Ovary (tissue), 9 donors: Measurements from ENCODE around the gene GNPTG. TPM values are rescaled to one million over a fixed set of nuclear protein-coding genes. Genes with fewer than 3 reads are reported as not detected.

Experiments
- DNase-seq, 5 donors: peaks; one replicate each; pipeline ENCODE4 v3.0.0-alpha.2; 2019 to 2020
- H3K27ac ChIP-seq, 2 donors: fragments of 200-600 bp; one replicate each; pipeline versions ENCODE4 v1.5.1 to v1.8.0; 2019 to 2022
- H3K27me3 ChIP-seq: fragments of 200-600 bp; one replicate; pipeline ENCODE4 v1.8.0; 2022
- H3K36me3 ChIP-seq: fragments of 200-600 bp; sonication (generic); one replicate; pipeline ENCODE4 v1.5.1; 2019
- H3K4me1 ChIP-seq: one replicate; pipeline ENCODE4 v1.8.1; 2013; ENCODE audit warnings: mild to moderate bottlenecking, moderate library complexity; ENCODE audit not compliant: insufficient read depth
- H3K4me3 ChIP-seq: fragments of 200-600 bp; sonication (generic); one replicate; pipeline ENCODE4 v1.5.1; 2017
- H3K9me3 ChIP-seq, 2 donors: fragments of 200-600 bp in 1 of 2; sonication (generic) in 1 of 2; one replicate each; pipeline versions ENCODE4 v1.5.1 to v1.8.1; 2013 to 2019; ENCODE audit warnings: mild to moderate bottlenecking in 1 of 2, moderate library complexity in 1 of 2
- CTCF ChIP-seq, 3 donors: fragments of 450-650 bp in 2 of 3; fragments of 200-600 bp in 1 of 3; IDR thresholded peaks; one replicate each; pipeline versions ENCODE4 v1.5.1 to v1.8.0; 2016 to 2022; ENCODE audit warnings: antibody characterized with exemption in 3 of 3, mild to moderate bottlenecking in 1 of 3
- EP300 ChIP-seq: sonication (generic); formaldehyde crosslinking; IDR thresholded peaks from one replicate; pipeline ENCODE4 v1.6.1; 2017; ENCODE audit warnings: antibody characterized with exemption
- POLR2A ChIP-seq: fragments of 450-650 bp; IDR thresholded peaks from one replicate; pipeline ENCODE4 v1.6.1; 2017; ENCODE audit warnings: antibody characterized with exemption, mild to moderate bottlenecking, moderate library complexity
- WGBS, 3 donors: extraction: QIAGEN DNeasy Blood & Tissue Kit in 1 of 3; methylation state at CpG; one replicate each; pipeline versions ENCODE4 v1.1.5 to v1.1.7; 2013 to 2017; 5-methylcytosine and 5-hydroxymethylcytosine counted together
- intact Hi-C, 4 donors: fragments of 100-400 bp; cut with DNase I; formaldehyde crosslinking; loops; one replicate each; pipeline versions ENCODE4 v1.11.0 to v1.15.1; 2022 to 2023
- polyA plus RNA-seq, 2 donors: library from polyadenylated mRNA; stranded (reverse); fragments of 200-250 nt in 1 of 2; fragments of 350-450 nt in 1 of 2; fragmentation: Illumina TruSeq in 1 of 2; extraction: RNeasy Lipid Tissue Mini Kit (QIAGEN cat#74804) in 1 of 2; gene quantifications; one replicate each; pipeline ENCODE4 v1.2.3, GENCODE V29; 2013 to 2014
- total RNA-seq, 7 donors: library from RNA; depleted of rRNA in 2 of 7; stranded (reverse); fragments of >200 nt in 2 of 7; fragmentation: NEBNext Ultra II Directional in 3 of 7; extraction: Animal tissue kit (Norgen Biotek cat#: 25700) in 3 of 7; gene quantifications; one replicate each; pipeline versions ENCODE4 v1.1.0 to v1.2.4, GENCODE V29; 2016 to 2023
- donor health status: DM: no; HTN: no; CAD: no; lungs with moderate emphysema.
- donor health status: DM: no; HTN: no; CAD: no.
- donor health status: Bipolar disorder and iron deficiency.
- donor health status: DM: yes; HTN: yes; CAD: no.
- donor health status: DM: no; HTN: no; CAD: no.
- donor health status: DM: yes; HTN: yes; CAD: no.

GNPTG gene
- total and polyA plus RNA-seq, 9 donors = 26.0 to 68.1 (median 55.4) TPM

- Histone ChIP-seq H3K4me1 (no peaks in the 10 kb centered on the region), H3K9me3 (no peaks in the 10 kb centered on the region), H3K27ac (no peak overlapping the region), H3K27me3 (no peaks in the 10 kb centered on the region), H3K36me3 (no peaks in the 10 kb centered on the region), H3K4me3 (no peak overlapping the region)
- DNase-seq = no peak
- intact Hi-C loops = no loop called here
- TF ChIP-seq CTCF (IDR thresholded peaks at IDR 0.05) (no peak), EP300 (no peak), POLR2A (no peak)
- WGBS, 3 donors = 76 to 83% (median 82%) methylated on average over 15 of the region's 15 CpGs
These were observed 26.5 kb upstream of the GNPTG start for GRCh38 chr16:1325261-1325660.

- H3K27ac ChIP-seq = no peak overlapping the region
These were observed 25.9 kb upstream of the GNPTG start for GRCh38 chr16:1325673-1326371.

GRCh38 chr16:1326391-1326790 is 25.3 kb upstream of the GNPTG start:
- no peak for DNase-seq
- H3K27ac ChIP-seq = no peak overlapping the region
- no peaks in the 10 kb centered on the region for H3K4me1 ChIP-seq
- no peak overlapping the region for H3K4me3 ChIP-seq
- H3K27me3 ChIP-seq = no peaks in the 10 kb centered on the region
- H3K36me3 ChIP-seq = no peaks in the 10 kb centered on the region
- no peaks in the 10 kb centered on the region for H3K9me3 ChIP-seq
- no peak for TF ChIP-seq EP300
- TF ChIP-seq POLR2A = no peak
- no peak for TF ChIP-seq CTCF (IDR thresholded peaks at IDR 0.05)
- intact Hi-C loops = no loop called here
- WGBS, 3 donors = 63 to 68% (median 66%) methylated on average over 17 of the region's 17 CpGs

More at GRCh38 chr16:1325673-1326371, 25.9 kb upstream of the GNPTG start:
- Histone ChIP-seq H3K4me1 (no peaks in the 10 kb centered on the region), H3K4me3 (no peak overlapping the region), H3K27me3 (no peaks in the 10 kb centered on the region), H3K36me3 (no peaks in the 10 kb centered on the region), H3K9me3 (no peaks in the 10 kb centered on the region)
- WGBS, 3 donors = 59 to 71% (median 61%) methylated on average over 20 of the region's 20 CpGs
- intact Hi-C loops = no loop called here
- DNase-seq = no peak
- no peak for TF ChIP-seq POLR2A
- no peak for TF ChIP-seq EP300
- no peak for TF ChIP-seq CTCF (IDR thresholded peaks at IDR 0.05)

- no peak for DNase-seq
- intact Hi-C loops = no loop called here
- Histone ChIP-seq H3K9me3 (no peaks in the 10 kb centered on the region), H3K27ac (no peak overlapping the region), H3K36me3 (no peaks in the 10 kb centered on the region), H3K4me1 (no peaks in the 10 kb centered on the region), H3K4me3 (no peak overlapping the region), H3K27me3 (no peaks in the 10 kb centered on the region)
- 65 to 77% (median 70%) methylated on average over 8 to 17 of the region's 17 CpGs for WGBS, 3 donors
- no peak for TF ChIP-seq POLR2A
- no peak for TF ChIP-seq EP300
- TF ChIP-seq CTCF (IDR thresholded peaks at IDR 0.05) = no peak
These were observed 24.6 kb upstream of the GNPTG start for GRCh38 chr16:1326946-1327618.
